NCI-H748 treated with DMSO at 0.1 percent for 48 hours (cell line): ENCODE data around the gene FBXL4.
A peak's percentile ranks its signal among the peaks of the same experiment; 100 is the strongest.

Experiments
- DNase-seq: peaks from one replicate; lab custom pipeline; 2025; lab: John Stamatoyannopoulos, UW

Gene FBXL4

GRCh38 chr6:98947411-98948292 lies at the start of gene FBXL4:
Gene FBXL4, minus strand, starts transcription at chr6:98947946. Its CDS starts 20,958 bp downstream, at chr6:98926988.
- peak; percentile 78 for DNase-seq

- DNase-seq: no peak
Measured at GRCh38 chr6:98995116-98995515, 47.4 kb upstream of the FBXL4 start.

DNA sequence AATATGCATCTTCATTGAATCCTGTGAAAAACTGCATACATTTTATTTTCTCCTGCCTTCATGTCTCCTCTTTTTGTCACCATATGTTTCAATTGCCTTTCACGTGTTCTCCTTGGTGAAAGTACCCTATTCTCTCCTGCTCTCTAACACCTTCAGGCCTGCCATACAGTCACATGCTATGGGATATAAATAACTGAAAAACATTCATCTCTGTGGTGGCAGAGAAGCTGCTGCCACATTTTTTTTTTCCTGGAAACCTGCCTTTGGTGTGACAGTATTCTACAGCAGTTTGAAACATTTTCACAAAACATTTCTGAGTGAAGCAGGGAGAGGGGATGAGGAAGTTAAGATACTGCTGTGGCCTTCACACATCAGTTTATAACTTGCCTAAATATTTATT lies 44.8 kb upstream of the FBXL4 start:
- DNase-seq: no peak

GRCh38 chr6:98986071-98986615 lies 38.4 kb upstream of the FBXL4 start:
- DNase-seq: no peak

- no peak for DNase-seq
Measured at GRCh38 chr6:98985391-98985790, 37.6 kb upstream of the FBXL4 start.

DNA sequence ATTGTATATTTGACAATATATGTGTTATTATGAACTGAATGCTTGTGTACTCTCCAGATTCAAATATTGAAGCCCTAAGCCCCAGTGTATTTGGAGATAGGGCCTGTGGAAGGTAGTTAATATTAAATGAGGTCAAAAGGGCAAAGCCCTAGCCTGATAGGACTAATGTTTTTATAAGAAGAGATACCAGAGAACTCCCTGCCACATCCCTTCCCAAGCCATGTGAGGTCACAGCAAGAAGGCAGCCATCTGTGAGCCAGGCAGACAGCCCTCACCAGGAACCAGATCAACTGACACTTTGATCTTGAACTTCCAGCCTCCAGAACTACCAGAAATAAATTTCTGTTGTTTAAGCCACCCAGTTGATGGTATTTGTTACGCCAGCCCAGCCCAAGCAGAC lies 36.4 kb upstream of the FBXL4 start:
- DNase-seq: no peak

DNA sequence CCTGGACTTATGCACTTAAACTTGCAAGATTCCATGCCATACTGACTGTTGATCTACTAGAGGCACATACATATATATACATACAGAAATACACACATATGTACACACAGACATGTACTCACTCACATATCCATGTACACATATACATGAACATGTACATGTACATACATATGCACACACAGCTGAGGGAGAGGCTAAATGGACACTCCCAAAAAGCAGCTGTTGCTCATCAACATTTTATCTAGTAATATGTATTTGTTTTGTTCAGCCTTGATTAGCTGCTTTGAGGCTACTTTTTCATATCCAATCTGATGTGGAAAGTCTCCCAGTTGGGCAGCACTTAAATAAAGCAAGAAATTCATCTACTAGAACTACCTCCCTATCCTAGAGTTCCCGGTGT lies 33.7 kb upstream of the FBXL4 start:
- DNase-seq: no peak

GRCh38 chr6:98980819-98981218 lies 33.1 kb upstream of the FBXL4 start:
- DNase-seq: no peak

DNA sequence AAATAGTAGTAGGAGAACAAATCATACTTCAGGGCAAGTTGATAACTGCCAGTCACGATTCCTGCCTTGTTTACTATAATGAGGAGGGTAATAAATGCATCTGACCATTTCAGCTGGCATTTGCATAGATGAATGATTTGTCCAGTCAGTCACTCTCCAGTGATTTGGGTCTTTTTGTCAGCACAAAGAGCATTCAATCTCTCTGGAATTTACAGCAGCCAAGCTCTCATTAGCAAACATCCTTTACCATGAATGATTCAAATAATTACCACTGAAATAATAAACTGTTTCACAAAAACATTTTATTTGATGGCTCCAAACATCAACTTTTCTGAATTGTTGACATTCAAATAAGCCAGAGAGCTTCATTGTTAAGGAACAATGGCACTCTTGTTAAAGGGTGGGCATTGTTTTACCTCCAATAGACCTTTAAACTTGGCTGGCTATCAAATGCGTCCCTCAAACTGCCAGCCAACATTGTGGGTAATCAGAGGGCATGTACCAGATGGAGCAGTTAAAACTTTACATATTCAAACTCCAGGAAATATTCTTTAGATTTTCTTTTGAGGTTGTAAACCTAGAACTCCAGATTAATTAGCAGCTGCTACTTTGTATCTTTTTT lies 30.0 kb upstream of the FBXL4 start:
- DNase-seq: peak; percentile 88

DNA sequence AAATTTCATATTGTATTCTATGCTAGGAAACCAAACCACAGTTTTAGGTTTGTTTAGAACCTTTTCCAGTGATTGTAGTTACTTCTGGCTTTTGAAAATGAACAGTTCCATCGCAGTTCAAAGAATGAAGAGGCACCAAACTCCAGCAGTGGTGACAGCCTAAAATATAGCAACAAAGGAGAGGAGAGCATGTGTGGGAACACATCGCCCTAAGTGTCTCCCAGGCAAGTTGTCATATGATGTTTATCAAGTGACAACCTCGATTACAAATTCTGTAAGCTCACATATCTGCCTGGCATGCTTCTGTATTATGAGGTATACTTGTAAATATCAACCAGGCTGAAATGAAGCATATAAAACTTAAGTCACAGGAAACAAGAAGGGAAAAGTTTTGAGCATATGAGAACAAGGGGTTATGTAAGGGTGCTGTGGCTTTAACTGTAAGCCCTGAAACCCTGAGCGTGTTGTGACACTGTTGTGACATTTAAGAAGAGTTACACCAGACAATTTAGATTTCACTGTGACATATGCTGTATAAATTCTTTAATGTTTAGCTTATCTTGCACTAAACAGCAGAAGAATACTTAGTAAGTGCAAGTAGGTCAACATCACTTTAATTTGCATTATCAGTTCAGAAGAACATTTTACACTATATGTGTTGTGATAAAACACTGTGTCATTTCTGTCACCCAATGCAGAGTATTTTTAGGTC lies 29.1 kb upstream of the FBXL4 start:
- DNase-seq: no peak

GRCh38 chr6:98975421-98975820 lies 27.7 kb upstream of the FBXL4 start:
- no peak for DNase-seq

DNA sequence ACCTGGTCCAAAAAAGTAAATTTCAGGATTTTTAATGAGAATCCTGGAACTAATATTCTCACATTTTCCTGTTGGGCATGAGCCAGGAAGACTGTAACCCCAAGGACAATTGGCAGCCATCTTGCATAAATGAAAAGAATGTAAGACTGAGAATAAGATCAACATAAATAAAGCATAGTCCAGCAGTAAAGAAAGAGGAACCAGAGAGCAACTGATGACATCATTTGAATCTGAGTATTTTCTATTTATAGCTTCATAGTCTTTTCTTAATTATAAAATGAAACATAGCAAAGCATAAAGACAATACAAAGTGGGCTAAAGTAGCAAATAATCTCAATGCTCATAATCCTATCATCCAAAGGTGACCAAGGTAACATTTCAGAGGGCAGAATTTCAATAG lies 26.6 kb upstream of the FBXL4 start:
- no peak for DNase-seq

DNA sequence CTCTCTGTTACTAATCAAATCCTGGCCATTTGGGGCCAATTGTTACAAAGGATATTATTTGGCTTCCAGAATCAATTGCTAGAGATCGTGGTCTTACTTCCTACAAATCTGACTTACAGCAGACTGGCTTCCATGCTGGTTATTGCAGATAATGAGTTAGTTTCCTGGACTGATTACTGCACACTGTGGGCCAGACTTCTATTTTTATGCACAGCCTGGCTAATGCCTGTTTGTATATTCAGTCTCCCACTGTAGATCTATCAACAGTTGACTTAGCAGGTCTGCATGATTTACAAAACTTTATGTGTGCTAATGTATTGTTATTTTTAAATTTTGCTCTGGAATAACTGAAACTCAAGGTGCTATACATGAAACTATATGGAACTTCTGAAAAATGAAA lies 25.8 kb upstream of the FBXL4 start:
- DNase-seq: no peak

DNA sequence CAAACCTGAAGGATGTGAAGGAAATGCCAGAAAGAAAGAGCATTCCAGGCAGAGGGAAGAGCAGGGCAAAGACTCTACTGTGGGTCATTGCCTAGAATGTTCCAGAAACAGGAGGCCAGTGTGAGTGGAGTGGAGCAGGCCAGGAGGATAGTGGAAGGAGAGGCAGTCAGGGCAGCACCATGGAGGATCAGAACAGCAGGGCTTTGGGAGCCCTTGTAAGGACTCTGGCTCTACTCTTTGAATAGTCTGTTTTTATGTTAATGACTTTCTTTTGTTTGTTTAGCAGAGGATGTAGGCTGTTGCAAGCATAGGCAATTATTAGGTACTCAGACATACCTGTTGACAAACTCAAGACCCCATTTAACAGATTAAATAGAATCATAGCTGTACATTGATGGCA lies 23.6 kb upstream of the FBXL4 start:
- peak; percentile 64 for DNase-seq

DNA sequence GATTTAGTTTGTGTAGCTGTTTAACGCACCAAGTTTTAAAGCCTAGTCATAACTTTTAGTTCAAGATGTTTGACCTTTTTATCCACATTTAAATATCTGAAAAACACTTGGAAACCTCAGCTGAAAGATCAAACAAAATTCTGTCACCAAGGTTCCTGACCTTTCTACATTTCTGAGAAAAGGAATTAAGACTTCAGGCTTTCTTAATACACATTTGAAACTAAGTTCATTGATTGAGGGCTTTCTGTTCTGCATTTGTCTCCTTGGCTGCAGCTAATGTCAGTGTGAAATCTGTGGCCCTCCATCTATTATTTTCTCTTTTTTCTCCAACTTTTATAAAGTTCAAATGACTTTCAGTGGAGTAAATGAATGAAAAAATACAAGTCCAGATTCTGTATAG lies 22.7 kb upstream of the FBXL4 start:
- DNase-seq: no peak

GRCh38 chr6:98967616-98968015 lies 19.9 kb upstream of the FBXL4 start:
- DNase-seq: no peak

DNA sequence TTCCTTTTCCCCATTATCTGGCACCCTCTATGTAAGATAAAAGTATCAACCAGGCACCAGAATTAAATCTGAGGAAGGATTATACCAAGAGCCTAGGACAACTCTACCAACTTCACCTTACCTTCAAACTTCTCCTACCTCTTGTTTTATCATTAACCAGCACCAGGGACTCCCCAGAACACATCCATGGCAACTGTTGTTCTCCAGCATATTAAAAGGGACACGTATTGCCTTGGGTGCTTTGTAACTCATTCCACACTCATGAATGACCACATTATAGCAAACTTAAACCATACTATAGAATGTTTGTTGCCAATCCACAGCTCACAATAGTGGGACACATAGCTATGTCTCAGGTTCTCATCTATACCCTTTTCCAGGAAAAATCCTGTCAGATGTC lies 11.9 kb upstream of the FBXL4 start:
- no peak for DNase-seq

DNA sequence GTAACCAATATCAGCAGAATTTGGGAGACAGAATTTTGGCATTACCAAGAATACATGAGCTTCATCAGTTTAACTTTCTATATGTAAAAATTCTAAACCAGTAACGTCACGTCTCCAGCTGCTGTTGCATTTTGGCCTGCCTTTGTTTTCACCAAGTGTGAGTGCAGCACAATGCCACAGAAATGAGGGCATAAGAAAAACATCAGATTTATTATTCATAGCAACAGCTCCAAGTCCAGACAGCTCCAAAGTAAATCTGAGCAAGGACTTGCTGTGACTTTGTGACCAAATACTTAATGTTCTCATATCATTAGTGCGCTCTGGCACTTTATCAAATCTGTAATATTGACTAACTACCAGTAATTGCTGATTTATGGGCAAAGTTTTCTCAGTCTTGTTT lies 11.0 kb upstream of the FBXL4 start:
- DNase-seq: no peak

DNA sequence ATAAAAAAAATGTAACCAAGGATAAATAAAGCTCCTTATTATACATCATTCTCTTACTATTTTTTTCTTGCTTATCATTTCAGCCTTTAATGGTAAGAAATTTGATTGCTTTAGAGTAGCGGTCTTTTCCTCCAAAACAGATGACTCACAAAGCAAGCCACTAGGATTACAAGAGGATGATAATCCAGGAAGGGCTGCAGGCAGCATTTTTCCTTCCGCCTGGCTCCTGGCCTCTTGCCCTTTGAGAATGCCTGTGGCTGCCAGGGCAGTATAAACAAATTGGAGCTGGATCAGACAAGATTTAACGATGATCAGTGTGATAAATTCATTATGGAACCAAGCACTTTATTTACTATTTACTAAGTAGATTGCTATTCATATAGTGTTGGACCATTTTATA lies 9.7 kb upstream of the FBXL4 start:
- no peak for DNase-seq

- no peak for DNase-seq
Measured at GRCh38 chr6:98949589-98949988, 1.8 kb upstream of the FBXL4 start.

- peak; percentile 19 for DNase-seq
Measured at GRCh38 chr6:98946879-98947410, 801 bp downstream of the FBXL4 start.

DNA sequence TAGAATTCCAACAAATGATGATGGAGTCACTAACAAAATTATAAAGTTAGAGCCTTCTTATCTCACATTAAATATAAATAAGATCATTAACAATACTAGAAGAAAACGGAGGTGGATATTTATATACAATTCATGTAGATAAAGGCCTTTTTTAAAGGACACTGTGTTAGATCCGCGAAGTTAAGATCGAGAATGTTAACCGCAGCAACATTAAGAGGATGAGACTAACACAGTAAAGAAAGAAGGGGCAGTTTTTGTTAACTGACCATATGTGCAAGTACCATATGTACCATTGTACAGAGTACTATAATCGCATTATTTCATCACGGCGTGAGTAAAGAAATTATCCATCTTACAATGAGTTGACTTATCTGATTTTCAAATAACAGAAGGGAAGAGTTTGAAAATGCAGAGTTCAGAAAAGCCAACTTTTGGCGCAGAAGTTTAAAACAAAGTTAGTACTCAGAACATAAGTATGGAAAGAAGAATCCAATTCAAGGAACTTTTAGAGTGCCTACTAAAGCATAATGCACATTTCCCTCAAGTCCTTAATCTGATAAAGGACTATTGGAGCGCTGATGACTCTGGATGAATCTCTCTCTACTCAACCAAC lies 1.4 kb downstream of the FBXL4 start:
- no peak for DNase-seq
